Activated CD4-positive, alpha-beta memory T cell treated with anti-CD3 and anti-CD28 coated beads for 36 hours (primary cell): ENCODE data around the gene LGALS7B. TPM values are rescaled to one million over a fixed set of nuclear protein-coding genes. Genes with fewer than 3 reads are reported as not detected.
A peak's percentile ranks its signal among the peaks of the same experiment; 100 is the strongest.

Experiments
- CTCF ChIA-PET: fragments of 350-600 bp; sonication (Branson Sonifier 250); formaldehyde crosslinking; loops from one replicate; lab custom pipeline; 2021; ENCODE audit warnings: antibody characterized with exemption, inconsistent platforms; lab: Charles Lee
- POLR2A ChIA-PET: fragments of 350-600 bp; sonication (Branson Sonifier 250); formaldehyde crosslinking; loops from one replicate; lab custom pipeline; 2021; ENCODE audit warnings: antibody characterized with exemption; lab: Charles Lee
- DNase-seq: peaks from one replicate; pipeline ENCODE4 v3.0.0-alpha.2; 2020
- H3K27ac Mint-ChIP-seq: one replicate; pipeline ENCODE4 v1.8.0; 2021; ENCODE audit warnings: mixed read lengths
- H3K27me3 Mint-ChIP-seq: one replicate; pipeline ENCODE4 v1.8.0; 2021; ENCODE audit warnings: mixed read lengths
- H3K36me3 Mint-ChIP-seq: one replicate; pipeline ENCODE4 v1.8.0; 2021; ENCODE audit warnings: mixed read lengths
- H3K4me1 Mint-ChIP-seq: one replicate; pipeline ENCODE4 v1.8.0; 2021; ENCODE audit warnings: low read depth, mixed read lengths
- H3K4me3 Mint-ChIP-seq: one replicate; pipeline ENCODE4 v1.8.0; 2021; ENCODE audit warnings: mild to moderate bottlenecking, mixed read lengths
- H3K9me3 Mint-ChIP-seq: one replicate; pipeline ENCODE4 v1.8.0; 2021; ENCODE audit warnings: mixed read lengths
- intact Hi-C: fragments of 100-400 bp; cut with micrococcal nuclease; formaldehyde crosslinking; loops from one replicate; pipeline ENCODE4 v1.15.1; 2023
- total RNA-seq, 2 experiments: library from RNA; stranded (reverse); gene quantifications; one replicate each; pipeline ENCODE4 v1.2.3, GENCODE V29; 2021

Gene LGALS7B
- total RNA-seq, 2 experiments from 2014 or later: not detected

DNA sequence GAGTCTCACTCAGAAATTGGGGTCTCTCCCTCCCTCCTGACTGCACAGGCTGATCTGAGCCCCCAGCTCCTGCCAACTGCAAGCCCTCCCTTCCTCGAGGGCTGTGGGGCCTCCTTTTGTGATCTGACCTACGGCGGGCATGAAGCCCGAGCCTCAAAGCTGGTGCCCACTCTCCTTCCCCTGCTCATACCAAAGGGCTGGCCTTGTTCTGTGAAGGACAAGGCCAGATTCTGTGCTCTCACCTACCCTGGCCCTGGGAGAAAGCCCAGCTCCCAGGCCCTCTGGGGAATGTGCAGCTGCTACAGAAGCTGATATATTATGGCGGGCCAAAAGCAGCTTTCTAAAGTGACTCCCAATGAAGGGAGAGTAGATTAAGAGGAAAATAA is 51.6 kb downstream of the LGALS7B start:
- DNase-seq: no peak
- intact Hi-C loops: loop anchor here (5.0 kb wide), 1 partner anchor 203 kb away; no protein-coding TSS in a partner anchor
- H3K9me3 Mint-ChIP-seq: no peaks in the 10 kb centered on the region
- no peaks in the 10 kb centered on the region for H3K27me3 Mint-ChIP-seq
- peaks cover 85% of the 10 kb centered on the region for H3K36me3 Mint-ChIP-seq
- peak overlapping the region; percentile 89 for H3K27ac Mint-ChIP-seq
- ChIA-PET CTCF (interaction anchor here (0.6 to 1.4 kb wide), 3 partner anchors 29 to 606 kb away, joined by 4 to 6 read pairs (median 4); no protein-coding TSS in a partner anchor), POLR2A (interaction anchor here (1.5 kb wide), 1 partner anchor 9 kb away, joined by 9 read pairs; no protein-coding TSS in a partner anchor)
- H3K4me3 Mint-ChIP-seq: no peak overlapping the region
- peaks cover 75% of the 10 kb centered on the region for H3K4me1 Mint-ChIP-seq

Other genes with a start within 250 kb of the LGALS7B start
- gene MAP4K1, start 171.2 kb upstream of the LGALS7B start, total RNA-seq: 100 to 1,000 TPM; 205 TPM
- 100 to 1,000 TPM; 273 to 287 TPM for gene EIF3K, start 170.0 kb upstream of the LGALS7B start, total RNA-seq
- 100 to 1,000 TPM; 267 to 270 TPM for gene ACTN4, start 141.6 kb upstream of the LGALS7B start, total RNA-seq
- 1 to 10 TPM; 7.1 to 9.0 TPM for gene CAPN12, start 44.7 kb upstream of the LGALS7B start, total RNA-seq
- not detected for gene LGALS7, start 15.7 kb upstream of the LGALS7B start, total RNA-seq
- gene LGALS4, start 23.7 kb downstream of the LGALS7B start, total RNA-seq: under 1 TPM; 0.33 to 0.70 TPM
- gene ECH1, start 42.6 kb downstream of the LGALS7B start, total RNA-seq: 100 to 1,000 TPM; 152 to 155 TPM
- gene HNRNPL, start 60.8 kb downstream of the LGALS7B start, total RNA-seq: 100 to 1,000 TPM; 646 to 671 TPM
- gene RINL, start 89.1 kb downstream of the LGALS7B start, total RNA-seq: 10 to 100 TPM; 92.6 to 100.0 TPM
- gene SIRT2, start 110.4 kb downstream of the LGALS7B start, total RNA-seq: 10 to 100 TPM; 23.5 to 24.6 TPM
- gene NFKBIB, start 110.8 kb downstream of the LGALS7B start, total RNA-seq: 10 to 100 TPM; 49.6 to 53.4 TPM
- under 1 TPM; 0.33 to 0.36 TPM for gene CCER2, start 123.0 kb downstream of the LGALS7B start, total RNA-seq
- 10 to 100 TPM; 33.7 to 39.6 TPM for gene SARS2, start 141.6 kb downstream of the LGALS7B start, total RNA-seq
- 10 to 100 TPM; 67.3 to 67.6 TPM for gene MRPS12, start 141.7 kb downstream of the LGALS7B start, total RNA-seq
- not detected for gene FBXO17, start 186.5 kb downstream of the LGALS7B start, total RNA-seq
- 1 to 10 TPM; 2.2 to 2.4 TPM for gene FBXO27, start 243.3 kb downstream of the LGALS7B start, total RNA-seq